ENCODE data around the gene NAP1L1. TPM values are rescaled to one million over a fixed set of nuclear protein-coding genes. Genes with fewer than 3 reads are reported as not detected.

The NAP1L1 gene
- total RNA-seq, 4 donors from 2014 or later, result 78.9 to 191 (median 150) TPM

DNA sequence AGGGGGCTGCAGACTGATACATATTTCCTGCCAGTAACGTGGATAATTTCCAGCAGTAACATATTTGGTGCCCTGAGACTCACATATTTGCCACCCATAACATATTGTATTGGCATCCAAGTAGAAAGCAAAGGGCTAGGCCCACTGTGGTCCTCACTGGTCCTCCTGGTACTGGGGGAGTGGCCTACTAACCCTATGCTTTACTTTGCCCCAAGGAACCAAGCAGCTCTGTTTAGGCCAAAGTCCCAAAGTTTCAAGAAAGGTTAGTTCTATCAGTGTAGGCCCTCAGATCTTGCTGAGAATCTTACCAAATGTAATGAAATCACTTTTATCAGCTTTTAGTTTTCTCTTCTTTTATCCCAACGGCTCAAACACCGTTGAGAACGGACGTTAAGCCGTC lies 35.4 kb upstream of the NAP1L1 start:
- intact Hi-C loops (cut with DNase I; ENCODE audit: low total_unique reads), result no loop called here
- Histone ChIP-seq H3K4me3 (no peak overlapping the region), H3K27ac (no peak overlapping the region), H3K9me3 (no peaks in the 10 kb centered on the region), H3K4me1 (no peaks in the 10 kb centered on the region), H3K27me3 (no peaks in the 10 kb centered on the region), H3K36me3 (no peaks in the 10 kb centered on the region)
- WGBS, 2 donors (ENCODE audit: low coverage in 1 of 2), result 88 to 98% methylated on average over 5 to 6 of the region's 6 CpGs
- in situ Hi-C loops (cut with MboI; ENCODE audit: low pct_ligation_motif_present in 1 of 4, low pct_unique_long_range_greater_than_20kb in 1 of 4, low sequenced_read_pairs in 3 of 4), result no loop called here
- TF ChIP-seq POLR2A (IDR thresholded peaks at IDR 0.05) (no peak), EP300 (IDR thresholded peaks at IDR 0.05; ENCODE audit: low read depth) (no peak), POLR2AphosphoS5 (IDR thresholded peaks at IDR 0.05) (no peak)
- TF ChIP-seq, protein P1, sequence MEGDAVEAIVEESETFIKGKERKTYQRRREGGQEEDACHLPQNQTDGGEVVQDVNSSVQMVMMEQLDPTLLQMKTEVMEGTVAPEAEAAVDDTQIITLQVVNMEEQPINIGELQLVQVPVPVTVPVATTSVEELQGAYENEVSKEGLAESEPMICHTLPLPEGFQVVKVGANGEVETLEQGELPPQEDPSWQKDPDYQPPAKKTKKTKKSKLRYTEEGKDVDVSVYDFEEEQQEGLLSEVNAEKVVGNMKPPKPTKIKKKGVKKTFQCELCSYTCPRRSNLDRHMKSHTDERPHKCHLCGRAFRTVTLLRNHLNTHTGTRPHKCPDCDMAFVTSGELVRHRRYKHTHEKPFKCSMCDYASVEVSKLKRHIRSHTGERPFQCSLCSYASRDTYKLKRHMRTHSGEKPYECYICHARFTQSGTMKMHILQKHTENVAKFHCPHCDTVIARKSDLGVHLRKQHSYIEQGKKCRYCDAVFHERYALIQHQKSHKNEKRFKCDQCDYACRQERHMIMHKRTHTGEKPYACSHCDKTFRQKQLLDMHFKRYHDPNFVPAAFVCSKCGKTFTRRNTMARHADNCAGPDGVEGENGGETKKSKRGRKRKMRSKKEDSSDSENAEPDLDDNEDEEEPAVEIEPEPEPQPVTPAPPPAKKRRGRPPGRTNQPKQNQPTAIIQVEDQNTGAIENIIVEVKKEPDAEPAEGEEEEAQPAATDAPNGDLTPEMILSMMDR (IDR thresholded peaks at IDR 0.05), result no peak
- no peak for DNase-seq

DNA sequence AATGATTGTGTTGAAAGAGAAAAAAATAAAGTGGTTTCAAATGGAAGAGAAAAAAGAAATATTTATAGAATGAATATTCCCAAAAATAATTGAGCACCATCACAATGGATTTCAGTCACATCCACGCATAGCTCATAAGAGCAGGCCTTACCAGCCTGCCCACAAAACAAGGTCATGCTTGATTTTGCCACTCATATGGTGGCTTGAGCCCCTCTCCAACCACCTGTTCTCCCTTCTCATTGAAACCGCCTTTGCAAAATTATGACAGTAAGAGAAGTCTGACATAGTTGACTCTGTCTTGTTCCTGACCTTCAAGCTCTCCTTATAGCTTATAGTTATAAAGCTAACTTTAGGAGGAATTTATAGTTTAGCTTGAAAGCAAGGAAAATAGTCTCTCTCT lies 33.3 kb upstream of the NAP1L1 start:
- intact Hi-C loops (cut with DNase I; ENCODE audit: low total_unique reads), result no loop called here
- Histone ChIP-seq H3K4me1 (no peaks in the 10 kb centered on the region), H3K27me3 (no peaks in the 10 kb centered on the region), H3K4me3 (no peak overlapping the region), H3K36me3 (no peaks in the 10 kb centered on the region), H3K27ac (no peak overlapping the region), H3K9me3 (no peaks in the 10 kb centered on the region)
- WGBS, 2 donors (ENCODE audit: low coverage in 1 of 2), result 95 to 100% methylated on average over 1 to 2 of the region's 2 CpGs
- no peak for DNase-seq
- TF ChIP-seq, protein P1 (IDR thresholded peaks at IDR 0.05), result no peak
- no peak for TF ChIP-seq POLR2AphosphoS5 (IDR thresholded peaks at IDR 0.05)
- TF ChIP-seq EP300 (IDR thresholded peaks at IDR 0.05; ENCODE audit: low read depth), result no peak
- no peak for TF ChIP-seq POLR2A (IDR thresholded peaks at IDR 0.05)
- in situ Hi-C loops (cut with MboI; ENCODE audit: low pct_ligation_motif_present in 1 of 4, low pct_unique_long_range_greater_than_20kb in 1 of 4, low sequenced_read_pairs in 3 of 4), result no loop called here

DNA sequence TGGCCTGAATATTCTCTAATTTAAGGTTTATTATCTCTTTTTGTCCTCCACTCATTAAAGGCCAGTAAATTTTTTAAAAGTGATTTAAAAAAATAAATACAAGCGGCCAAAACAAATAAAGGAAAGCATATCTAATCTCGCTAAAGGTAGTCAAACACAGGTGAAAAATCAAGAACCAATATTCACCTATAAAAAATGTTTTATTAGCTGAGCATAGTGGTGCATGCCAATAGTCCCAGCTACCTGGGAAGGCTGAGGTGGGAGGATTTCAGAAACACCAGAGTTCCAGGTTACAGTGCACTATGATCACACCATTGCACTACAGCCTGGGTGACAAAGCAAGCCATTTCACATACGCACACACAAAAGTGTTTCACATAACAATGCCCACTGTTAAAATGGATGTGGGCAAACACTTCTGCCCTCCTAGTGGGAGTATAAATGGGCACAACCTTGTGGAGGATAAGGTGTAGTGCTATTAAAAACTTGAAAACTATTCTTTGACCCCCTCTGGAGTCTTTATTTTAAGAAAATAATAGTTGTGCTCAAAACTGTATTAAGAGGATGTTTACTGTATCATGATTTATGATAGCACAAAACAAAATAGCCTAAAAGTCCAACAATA lies 32.7 kb upstream of the NAP1L1 start:
- Histone ChIP-seq H3K4me1 (no peaks in the 10 kb centered on the region), H3K9me3 (no peaks in the 10 kb centered on the region), H3K36me3 (no peaks in the 10 kb centered on the region), H3K27me3 (no peaks in the 10 kb centered on the region), H3K4me3 (no peak overlapping the region), H3K27ac (no peak overlapping the region)
- DNase-seq, result no peak
- intact Hi-C loops (cut with DNase I; ENCODE audit: low total_unique reads) (no loop called here), in situ Hi-C loops (cut with MboI; ENCODE audit: low pct_ligation_motif_present in 1 of 4, low pct_unique_long_range_greater_than_20kb in 1 of 4, low sequenced_read_pairs in 3 of 4) (no loop called here)
- 58 to 66% methylated on average over 3 of the region's 3 CpGs for WGBS, 2 donors (ENCODE audit: low coverage in 1 of 2)
- TF ChIP-seq POLR2AphosphoS5 (IDR thresholded peaks at IDR 0.05), result no peak
- TF ChIP-seq, protein P1 (IDR thresholded peaks at IDR 0.05), result no peak
- TF ChIP-seq POLR2A (IDR thresholded peaks at IDR 0.05), result no peak
- TF ChIP-seq EP300 (IDR thresholded peaks at IDR 0.05; ENCODE audit: low read depth), result no peak

DNA sequence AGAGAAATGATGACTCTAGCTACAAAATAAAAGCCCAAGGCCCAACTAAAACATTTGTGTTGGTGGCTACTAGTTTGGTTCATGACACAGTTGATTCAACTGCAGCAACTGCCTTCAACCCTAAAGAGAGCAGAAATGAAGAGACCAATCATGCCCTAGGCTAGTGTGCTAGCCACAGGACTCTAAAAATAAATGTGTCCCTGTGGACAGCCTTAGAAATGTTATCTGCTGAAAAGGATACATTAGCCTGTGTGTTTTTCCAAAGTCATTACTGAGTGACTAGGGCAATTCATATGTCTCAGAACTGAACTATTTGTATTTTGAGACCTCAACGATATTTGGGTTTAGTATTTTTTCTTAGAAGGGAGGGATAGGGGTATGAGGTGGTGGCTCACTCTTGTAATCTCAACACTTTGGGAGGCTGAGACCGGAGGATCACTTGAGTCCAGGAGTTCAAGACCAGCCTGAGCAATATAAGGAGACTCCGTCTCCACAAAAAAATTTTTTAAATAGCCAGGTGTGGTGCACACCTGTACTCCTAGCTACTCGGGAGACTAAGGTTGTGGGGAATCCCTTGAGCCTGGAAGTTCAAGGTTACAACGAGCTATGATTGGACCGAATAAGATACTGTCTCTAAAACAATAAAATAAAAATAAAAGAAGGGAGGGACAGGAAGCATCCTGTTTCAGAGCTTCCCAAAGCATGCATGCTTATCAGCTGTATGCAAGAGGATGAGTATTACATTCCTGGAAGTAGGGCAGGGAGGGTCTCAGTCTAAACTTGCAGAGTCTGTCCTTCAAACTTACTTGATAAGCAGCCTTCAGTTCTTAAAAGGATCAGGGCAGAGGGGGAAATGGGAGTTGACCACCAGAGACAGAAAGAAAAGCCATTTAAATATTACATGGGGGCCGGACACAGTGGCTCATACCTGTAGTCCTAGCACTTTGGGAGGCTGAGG lies 29.6 kb upstream of the NAP1L1 start:
- H3K9me3 ChIP-seq, result no peaks in the 10 kb centered on the region
- in situ Hi-C loops (cut with MboI; ENCODE audit: low pct_ligation_motif_present in 1 of 4, low pct_unique_long_range_greater_than_20kb in 1 of 4, low sequenced_read_pairs in 3 of 4), result no loop called here
- no peaks in the 10 kb centered on the region for H3K4me1 ChIP-seq
- TF ChIP-seq, protein P1 (IDR thresholded peaks at IDR 0.05), result no peak
- no peak for TF ChIP-seq EP300 (IDR thresholded peaks at IDR 0.05; ENCODE audit: low read depth)
- no peak for TF ChIP-seq POLR2AphosphoS5 (IDR thresholded peaks at IDR 0.05)
- TF ChIP-seq POLR2A (IDR thresholded peaks at IDR 0.05), result no peak
- no peaks in the 10 kb centered on the region for H3K27me3 ChIP-seq
- no peaks in the 10 kb centered on the region for H3K36me3 ChIP-seq
- intact Hi-C loops (cut with DNase I; ENCODE audit: low total_unique reads), result no loop called here
- no peak overlapping the region for H3K4me3 ChIP-seq
- 65 to 70% methylated on average over 6 to 7 of the region's 7 CpGs for WGBS, 2 donors (ENCODE audit: low coverage in 1 of 2)
- DNase-seq, result no peak
- no peak overlapping the region for H3K27ac ChIP-seq

All from transverse colon (tissue), 4 donors.